Skeletal muscle cell (primary cell): Measurements from ENCODE around the gene THRB.

Source experiments
- DNase-seq: peaks from one replicate; pipeline ENCODE4 v3.0.0-alpha.2; 2010; ENCODE audit warnings: low read depth
- H3K4me3 ChIP-seq: 2 replicates; pipeline ENCODE4 v1.5.1; 2011; ENCODE audit warnings: low read depth, mild to moderate bottlenecking, control low read depth, low read length, moderate library complexity

The THRB gene

DNA sequence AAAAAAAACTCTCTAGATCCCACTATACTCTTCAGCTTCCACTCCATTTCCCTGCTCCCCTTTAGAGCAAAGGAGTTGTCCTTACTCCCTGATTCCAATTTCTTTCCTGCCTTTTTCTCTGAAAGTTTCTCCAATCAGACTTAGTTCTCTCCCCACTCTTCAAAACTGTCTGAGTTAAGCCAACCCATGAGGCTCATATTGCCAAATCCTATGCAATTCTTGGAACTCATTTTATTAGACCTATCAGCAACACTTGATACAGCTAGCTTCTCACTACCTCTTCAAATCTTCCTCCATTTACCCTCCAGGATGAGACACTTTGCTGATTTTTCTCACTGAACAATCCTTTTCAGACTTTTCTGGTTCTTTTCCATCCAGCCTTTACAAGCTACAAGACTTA lies 233.1 kb downstream of the THRB start:
- no peak for DNase-seq
- no peak overlapping the region for H3K4me3 ChIP-seq

DNA sequence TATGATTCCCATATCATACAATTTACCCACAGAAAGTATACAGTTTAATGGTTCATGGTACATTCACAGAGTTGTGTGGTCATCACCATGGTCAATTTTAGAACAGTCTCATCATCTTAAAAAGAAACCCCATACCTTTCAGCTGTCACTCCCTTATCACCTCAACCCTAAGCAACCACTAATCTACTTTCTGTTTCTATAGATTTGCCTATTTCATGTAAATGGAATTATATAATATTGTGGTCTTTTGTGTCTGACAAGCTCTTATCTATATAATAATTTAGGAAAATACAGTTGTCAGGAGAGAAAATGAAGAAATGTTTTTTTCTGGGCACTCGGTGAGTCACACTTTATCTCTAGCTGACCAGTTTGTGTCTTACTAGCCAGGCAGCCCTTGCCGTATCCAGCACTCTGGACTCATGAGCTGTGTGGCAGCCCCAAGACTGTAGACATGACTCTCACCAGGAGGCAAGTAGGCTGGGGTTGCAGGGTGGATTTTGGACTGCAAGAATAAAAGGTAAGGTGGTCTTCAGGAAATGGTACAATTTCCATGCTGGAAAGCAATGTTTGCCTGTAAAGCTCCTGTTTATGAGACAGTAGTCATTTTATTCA lies 234.6 kb downstream of the THRB start:
- DNase-seq, result no peak
- no peak overlapping the region for H3K4me3 ChIP-seq

DNA sequence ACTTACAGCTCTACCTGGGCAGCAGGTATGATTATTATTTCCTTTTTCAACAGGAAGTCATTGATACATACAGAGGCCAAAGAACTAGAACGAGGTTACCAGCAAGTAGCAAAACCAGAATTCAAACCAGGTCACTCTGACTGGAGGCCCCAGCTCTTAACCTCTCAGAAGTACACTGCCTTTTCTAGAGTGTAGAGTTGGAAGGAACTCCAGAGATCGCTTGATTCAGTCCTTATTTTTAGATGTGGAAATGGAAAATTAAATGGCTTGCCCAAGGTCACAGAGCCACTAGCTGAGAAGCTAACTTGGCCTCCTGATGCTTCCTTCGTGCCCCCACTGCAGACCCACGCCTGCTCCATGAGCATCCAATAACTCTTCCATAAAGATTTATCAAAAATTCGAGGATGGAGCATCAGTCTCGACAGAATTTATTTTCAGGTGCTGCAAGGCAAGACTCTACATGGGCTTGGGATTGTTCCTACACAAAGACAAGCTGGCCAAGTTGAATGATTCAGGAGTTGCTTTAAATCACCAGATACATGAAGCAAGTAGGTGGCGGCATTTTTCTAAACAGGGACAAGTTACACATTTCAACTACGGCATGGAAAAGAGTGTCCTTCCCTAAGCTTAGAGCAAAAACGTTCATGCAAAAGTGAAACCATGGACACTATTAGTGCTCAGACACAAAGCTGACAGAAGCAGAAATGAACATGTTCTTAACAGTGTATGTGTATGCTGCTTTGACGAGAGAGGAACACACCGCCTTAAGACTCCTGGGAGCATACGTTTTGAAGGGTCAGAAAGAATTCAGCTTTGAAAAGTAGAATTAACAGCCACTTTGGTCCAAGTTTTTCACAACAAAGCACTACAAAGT lies 235.7 kb downstream of the THRB start:
- no peak for DNase-seq
- no peak overlapping the region for H3K4me3 ChIP-seq

- no peak for DNase-seq
- H3K4me3 ChIP-seq, result no peak overlapping the region
Observed at GRCh38 chr3:24258260-24258659, 236.4 kb downstream of the THRB start.

- no peak for DNase-seq
- H3K4me3 ChIP-seq, result no peak overlapping the region
Observed at GRCh38 chr3:24255414-24255813, 239.2 kb downstream of the THRB start.

GRCh38 chr3:24254649-24255048 lies 240.0 kb downstream of the THRB start:
- H3K4me3 ChIP-seq, result no peak overlapping the region
- peak; percentile 56 for DNase-seq

- H3K4me3 ChIP-seq, result no peak overlapping the region
- DNase-seq, result no peak
Observed at GRCh38 chr3:24253336-24253735, 241.3 kb downstream of the THRB start.

- no peak for DNase-seq
- H3K4me3 ChIP-seq, result no peak overlapping the region
Observed at GRCh38 chr3:24249523-24249922, 245.1 kb downstream of the THRB start.

- H3K4me3 ChIP-seq, result no peak overlapping the region
- DNase-seq, result no peak
Observed at GRCh38 chr3:24245056-24245455, 249.6 kb downstream of the THRB start.

- H3K4me3 ChIP-seq, result no peak overlapping the region
Observed at GRCh38 chr3:24244491-24244890, 250.2 kb downstream of the THRB start.

DNA sequence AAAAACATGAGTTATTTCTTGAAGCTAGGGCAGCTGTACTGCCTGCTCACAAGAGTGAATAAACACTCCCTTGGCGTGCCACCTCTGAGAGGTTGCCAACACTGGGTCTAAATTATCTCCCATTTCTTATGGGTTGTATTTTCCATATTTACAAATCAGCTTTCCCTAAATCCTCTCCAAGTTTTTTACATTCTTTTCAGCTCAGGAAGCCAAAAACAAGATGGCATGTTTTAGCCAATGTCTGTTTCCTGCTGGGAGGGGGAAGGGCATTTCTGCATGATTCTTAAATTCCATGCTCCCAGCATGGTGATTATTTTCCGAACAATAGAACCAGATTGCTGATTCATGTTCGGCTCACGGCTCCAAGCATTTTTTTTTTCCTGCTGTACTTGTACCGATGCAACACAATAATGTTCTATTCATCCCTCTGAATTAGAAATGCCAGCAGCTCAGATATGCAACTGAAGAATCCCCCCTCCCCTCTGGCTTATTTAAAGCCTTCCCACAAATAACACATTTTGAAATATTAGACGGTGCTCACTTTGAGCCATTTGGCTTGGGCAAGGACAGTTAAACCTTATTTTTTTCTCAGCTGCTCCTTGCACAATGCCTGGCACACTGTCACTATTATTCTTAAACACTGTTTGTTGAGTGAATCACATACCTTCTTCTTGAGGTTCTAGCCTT lies 252.5 kb downstream of the THRB start:
- peak; percentile 41 for DNase-seq
- H3K4me3 ChIP-seq, result no peak overlapping the region

More at GRCh38 chr3:24244491-24244890, 250.2 kb downstream of the THRB start:
- no peak for DNase-seq

DNA sequence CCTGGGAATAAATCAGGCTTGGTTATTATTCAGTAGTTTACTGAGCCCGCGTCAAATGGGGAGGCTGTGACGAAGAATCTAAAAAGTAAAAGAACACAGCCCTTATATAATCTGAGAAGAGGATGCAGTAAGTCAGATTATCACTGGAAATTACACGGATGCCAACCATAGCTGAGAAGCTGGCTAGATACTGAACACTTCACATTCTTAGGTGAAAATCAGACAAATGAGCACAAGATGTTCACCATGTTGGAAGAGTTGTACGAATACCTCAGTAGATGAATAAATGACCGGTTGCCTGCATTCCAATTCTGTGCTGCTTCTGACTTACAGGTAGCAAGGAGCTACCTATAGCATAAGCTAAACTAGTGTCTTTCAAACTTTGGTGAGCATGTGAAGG lies 254.3 kb downstream of the THRB start:
- no peak overlapping the region for H3K4me3 ChIP-seq
- DNase-seq, result no peak

GRCh38 chr3:24237971-24238706 lies 256.5 kb downstream of the THRB start:
- H3K4me3 ChIP-seq, result no peak overlapping the region
- DNase-seq, result peak; percentile 86

GRCh38 chr3:24235121-24235520 lies 259.5 kb downstream of the THRB start:
- no peak overlapping the region for H3K4me3 ChIP-seq
- no peak for DNase-seq

- no peak for DNase-seq
- no peak overlapping the region for H3K4me3 ChIP-seq
Observed at GRCh38 chr3:24232784-24233183, 261.9 kb downstream of the THRB start.

DNA sequence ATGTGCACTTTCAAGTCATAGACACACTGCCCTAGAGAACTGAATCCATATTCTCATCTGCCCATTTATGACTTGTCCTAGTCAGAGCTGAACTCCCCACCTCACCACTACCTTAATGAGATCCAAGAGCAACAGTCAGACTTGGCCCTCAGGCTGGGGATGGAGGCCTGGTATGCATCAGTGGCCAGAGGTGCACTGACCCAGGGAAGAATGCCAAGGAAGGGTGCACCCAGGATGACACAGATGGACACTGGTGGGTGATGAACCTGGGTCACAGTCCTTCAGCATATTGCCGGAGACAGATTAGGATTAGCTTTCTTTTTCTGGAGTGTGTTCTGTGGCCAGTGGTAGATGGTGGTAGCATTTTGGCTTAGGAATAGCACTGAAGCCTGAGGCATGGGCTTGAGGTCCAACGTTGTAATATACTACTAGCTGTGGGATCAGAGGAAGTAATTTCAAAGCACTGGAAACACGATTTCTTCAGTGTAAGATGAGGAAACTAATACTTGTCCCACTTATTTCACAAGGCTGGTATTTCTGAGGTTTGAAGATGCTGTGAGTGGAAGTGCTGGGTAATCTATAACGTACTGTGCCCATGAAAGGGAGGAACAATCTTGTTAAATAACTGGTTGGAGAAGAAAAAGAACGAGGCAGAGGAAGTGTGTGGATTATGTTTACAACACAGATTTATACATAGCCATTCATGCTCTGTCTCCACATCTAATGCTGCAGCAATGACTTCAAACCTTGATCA lies 265.0 kb downstream of the THRB start:
- no peak for DNase-seq
- H3K4me3 ChIP-seq, result no peak overlapping the region

DNA sequence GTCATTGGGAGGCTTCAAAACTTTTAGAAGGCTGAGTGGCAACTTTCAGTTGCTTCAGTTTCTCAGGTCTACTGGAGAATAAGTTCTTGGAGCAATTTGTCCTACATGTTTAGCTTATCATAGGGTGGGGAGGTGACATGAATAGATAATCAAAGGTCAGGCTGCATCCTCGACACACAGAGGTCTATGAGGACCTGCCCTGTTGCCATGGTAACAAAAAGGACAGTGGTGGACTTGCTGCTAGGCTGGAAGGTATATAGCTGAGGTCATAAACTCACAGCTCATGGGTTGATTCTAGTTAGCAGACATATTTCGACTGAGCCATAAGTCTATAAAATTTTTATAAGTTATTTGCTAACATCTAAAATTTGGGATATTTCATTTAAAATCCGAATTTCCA lies 267.0 kb downstream of the THRB start:
- no peak for DNase-seq
- no peak overlapping the region for H3K4me3 ChIP-seq

DNA sequence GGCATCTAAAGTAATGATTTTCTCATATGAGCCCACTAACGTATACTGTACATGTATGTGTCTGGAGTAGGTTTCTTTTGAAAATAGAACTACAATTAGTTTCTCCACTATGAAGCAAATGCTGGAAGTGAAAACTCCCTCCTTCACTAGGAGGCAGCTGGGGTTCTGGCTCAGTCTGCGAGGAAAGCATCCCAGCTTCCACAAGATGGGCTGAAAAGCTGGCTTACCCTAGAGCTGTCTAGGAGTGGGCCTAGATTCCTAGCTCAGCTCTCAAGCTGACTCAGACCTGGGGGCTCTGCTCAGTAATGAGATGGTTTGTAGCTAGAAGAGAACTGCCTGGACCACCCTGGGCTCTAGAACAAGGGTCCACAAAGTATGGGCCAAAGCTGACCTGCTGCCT lies 268.3 kb downstream of the THRB start:
- no peak overlapping the region for H3K4me3 ChIP-seq
- no peak for DNase-seq

DNA sequence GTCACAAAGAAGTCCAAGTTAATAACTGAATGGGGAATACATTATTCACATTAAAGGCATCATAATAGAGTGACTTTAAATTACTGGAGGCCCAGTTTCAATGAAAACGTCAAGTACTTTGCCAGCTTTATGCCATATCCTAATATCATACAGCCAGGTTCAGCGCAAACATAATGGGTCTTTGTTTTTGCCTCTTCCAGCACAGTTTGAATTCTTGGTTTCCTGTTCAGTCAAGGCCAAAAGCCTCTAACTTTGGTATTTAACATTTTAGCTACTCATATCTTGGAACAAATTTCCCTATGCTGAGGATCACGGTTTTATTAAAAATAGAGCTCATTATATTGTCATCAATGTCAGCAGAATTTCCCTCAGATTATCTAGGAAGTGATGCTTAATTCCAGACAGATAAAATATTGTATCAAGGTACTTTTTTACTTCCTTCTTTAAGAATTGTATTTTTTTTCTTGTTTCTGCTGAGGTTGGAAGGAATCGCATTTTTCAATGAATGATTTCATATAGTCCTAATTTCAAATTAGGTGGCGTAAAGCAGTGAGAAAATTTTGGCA lies 269.2 kb downstream of the THRB start:
- no peak overlapping the region for H3K4me3 ChIP-seq
- DNase-seq, result no peak
